ENCODE data around the gene GOLGA6L25.
"Not testable (repeated sequence)": the region's sequence is repeated elsewhere in the genome, so short reads cannot be mapped to it uniquely, and the experiment has no call there.

Gene GOLGA6L25, protein sequence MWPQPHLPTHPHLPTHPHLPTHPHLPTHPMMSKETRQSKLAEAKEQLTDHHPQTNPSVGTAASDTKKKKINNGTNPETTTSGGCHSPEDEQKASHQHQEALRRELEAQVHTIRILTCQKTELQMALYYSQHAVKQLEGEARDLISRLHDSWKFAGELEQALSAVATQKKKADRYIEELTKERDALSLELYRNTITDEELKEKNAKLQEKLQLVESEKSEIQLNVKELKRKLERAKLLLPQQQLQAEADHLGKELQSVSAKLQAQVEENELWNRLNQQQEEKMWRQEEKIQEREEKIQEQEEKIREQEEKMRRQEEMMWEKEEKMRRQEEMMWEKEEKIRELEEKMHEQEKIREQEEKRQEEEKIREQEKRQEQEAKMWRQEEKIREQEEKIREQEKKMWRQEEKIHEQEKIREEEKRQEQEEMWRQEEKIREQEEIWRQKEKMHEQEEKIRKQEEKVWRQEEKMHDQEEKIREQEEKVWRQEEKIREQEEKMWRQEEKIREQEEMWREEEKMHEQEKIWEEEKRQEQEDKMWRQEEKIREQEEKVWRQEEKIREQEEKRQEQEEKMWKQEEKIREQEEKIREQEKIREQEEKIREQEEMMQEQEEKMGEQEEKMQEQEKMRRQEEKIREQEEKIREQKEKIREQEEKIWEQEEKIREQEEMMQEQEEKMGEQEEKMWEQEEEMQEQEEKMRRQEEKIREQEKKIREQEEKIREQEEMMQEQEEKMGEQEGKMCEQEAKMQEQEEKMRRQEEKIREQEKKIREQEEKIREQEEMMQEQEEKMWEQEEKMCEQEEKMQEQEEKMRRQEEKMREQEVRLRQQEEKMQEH

DNA sequence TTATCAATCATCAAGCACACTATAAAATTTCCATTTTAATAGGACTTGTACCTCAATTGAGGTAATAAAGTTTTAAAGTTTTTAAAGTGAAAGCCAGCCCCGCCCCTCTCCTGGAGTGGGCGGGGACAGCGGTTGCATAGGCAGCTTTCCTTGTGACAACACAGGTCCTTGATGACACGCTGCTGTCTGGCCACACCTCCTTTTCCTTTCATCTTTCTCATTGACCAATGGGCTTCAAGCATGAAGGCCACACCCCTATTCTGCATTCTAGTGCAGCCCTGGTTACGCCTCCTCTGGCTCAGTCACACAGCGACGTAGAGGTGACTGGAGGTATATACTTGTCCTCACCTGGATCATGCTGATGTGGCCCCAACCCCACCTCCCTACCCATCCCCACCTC, at the start of gene GOLGA6L25:
Gene GOLGA6L25 (plus strand): TSS at position 301 of the 400 bp plus-strand sequence. CDS start 61 bp downstream, at position 362.
- DNase-seq (ENCODE audit: low read depth), result not testable (repeated sequence)

DNA sequence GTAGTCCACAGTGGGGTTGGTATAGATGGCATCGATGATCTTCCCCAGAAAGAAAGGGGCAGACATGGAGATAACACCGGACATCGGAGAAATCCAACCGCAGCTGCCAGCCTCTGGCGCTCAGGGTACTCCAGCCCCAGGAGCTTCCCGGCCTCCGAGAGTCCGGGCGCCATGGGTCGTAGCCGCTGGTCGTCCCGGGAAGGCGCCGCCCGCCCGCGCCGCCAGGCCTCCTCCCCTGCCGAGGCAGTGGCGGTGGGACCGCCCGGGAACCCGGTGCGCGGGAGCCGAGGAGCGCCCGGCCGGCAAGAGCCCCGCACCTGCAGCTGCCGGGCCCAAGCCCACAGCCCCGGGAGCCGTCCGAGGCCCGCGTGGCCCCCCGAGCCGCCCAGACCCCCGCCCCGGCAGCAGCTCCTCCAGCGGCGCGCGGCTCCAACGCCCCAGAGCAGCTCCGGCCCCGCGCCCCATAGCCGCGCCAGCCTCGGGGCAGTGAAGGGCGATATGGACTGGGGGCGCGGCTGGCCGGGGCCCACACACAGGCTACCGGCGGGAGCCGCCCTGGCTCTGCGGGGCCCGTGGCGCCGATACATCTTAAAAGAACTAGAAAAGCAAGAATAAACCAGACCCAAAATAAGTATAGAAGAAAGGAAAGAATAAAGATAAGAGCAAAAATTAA, 45.0 kb upstream of the GOLGA6L25 start:
- not testable (repeated sequence) for DNase-seq (ENCODE audit: low read depth)

DNA sequence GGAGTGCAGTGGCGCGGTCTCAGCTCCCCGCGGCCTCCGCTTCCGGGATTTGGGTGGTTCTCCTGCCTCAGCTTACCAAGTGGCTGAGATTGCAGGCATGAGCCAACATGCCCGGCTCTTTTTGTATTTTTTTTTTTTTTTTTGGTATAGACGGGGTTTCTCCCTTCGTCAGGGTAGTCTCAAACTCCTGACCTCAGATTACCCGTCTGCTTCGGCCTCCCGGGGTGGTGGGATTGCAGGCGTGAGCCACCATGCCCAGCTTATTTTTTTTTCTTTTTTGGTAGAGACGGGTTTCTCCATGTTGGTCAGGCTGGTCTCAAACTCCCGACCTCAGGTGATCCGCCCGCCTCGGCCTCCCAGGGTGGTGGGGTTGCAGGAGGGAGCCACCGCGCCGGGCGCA, 39.2 kb upstream of the GOLGA6L25 start:
- not testable (repeated sequence) for DNase-seq (ENCODE audit: low read depth)

DNA sequence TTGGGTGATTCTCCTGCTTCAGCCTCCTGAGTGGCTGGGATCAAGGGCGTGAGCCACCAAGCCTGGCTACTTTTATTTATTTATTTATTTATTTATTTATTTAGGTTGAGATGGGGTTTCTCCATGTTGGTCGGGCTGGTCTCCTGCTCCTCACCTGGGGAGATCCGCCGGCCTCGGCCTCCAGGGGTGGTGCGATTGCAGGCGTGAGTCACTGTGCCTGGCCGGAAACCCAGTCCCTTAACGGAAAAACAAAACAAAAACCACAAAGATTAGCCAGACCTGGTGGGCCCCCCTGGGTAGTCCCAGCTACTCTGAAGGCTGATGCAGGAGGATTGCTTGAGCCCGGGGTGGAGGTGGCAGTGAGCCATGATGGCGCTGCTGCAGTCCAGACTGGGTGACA, 38.2 kb upstream of the GOLGA6L25 start:
- DNase-seq (ENCODE audit: low read depth), result not testable (repeated sequence)

DNA sequence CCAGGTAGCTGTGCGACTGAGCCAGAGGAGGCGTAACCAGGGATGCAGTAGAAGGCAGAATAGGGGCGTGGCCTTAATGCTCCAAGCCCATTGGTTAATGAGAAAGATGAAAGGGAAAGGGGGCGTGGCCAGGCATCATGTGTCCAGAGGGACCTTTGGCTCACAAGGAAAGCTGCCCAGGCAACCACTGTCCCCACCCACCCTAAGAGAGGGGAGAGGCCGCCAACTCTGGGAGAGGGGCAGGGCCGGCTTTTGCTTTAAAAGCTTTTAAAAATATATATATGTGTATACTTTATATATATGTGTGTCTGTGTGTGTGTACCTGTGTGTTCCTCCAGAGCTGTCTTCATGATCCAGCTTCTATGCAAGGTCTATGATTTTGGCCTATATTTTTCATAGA, 20.4 kb upstream of the GOLGA6L25 start, which contains the start of gene GOLGA8G:
Gene GOLGA8G (minus strand): TSS at position 18 of the 400 bp plus-strand sequence. CDS start 62 bp downstream, outside the sequence.
- DNase-seq (ENCODE audit: low read depth), result not testable (repeated sequence)

DNA sequence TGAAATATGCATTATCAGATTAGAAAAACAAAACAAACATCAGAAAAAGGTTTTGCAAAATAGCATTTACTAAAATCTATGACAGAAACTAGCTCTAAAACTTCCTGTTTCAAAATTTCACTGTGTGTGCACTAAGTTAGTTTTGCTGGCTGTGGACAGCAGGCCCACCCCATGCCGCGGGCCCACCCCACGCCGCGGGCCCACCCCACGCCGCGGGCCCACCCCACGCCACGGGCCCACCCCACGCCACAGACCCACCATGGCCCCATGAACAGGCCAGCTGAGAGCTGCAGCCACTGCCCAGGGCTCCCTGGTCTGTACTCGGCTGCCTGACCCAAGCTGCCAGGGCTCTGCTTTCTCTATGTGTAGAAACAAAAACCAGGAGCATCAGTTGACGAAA, 20.0 kb downstream of the GOLGA6L25 start:
- DNase-seq (ENCODE audit: low read depth), result not testable (repeated sequence)

DNA sequence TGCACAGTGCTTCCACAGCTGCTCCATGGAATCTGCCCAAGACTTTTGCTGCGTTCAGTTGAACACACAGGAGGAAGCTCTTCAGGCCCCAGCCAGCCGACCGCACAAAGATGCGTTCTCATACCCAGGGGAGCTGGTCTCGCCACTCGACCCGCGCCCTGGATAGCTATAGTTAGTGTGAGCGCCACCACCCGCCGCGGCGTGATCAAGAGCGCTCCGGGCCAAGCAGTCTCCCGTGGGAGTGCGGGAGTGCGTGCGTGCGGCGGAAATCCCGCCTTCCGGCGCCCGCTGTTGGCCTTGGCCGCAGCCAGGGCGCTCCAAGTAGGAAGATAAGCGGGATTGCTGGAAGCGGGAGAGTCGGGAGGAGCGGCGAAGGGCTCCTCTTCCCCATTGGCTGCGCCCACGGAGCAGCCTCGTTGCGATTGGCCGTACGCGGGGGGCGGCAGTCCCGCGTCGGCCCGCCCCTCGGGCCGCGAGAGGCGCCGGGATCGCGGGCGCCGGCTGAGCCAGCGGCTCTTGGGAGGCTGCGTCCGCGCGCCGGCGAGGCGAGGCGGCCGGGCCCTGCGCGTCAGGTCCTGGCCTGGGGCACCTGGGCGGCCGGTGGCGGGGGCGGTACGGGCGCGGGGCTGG, 35.7 kb downstream of the GOLGA6L25 start:
- not testable (repeated sequence) for DNase-seq (ENCODE audit: low read depth)

DNA sequence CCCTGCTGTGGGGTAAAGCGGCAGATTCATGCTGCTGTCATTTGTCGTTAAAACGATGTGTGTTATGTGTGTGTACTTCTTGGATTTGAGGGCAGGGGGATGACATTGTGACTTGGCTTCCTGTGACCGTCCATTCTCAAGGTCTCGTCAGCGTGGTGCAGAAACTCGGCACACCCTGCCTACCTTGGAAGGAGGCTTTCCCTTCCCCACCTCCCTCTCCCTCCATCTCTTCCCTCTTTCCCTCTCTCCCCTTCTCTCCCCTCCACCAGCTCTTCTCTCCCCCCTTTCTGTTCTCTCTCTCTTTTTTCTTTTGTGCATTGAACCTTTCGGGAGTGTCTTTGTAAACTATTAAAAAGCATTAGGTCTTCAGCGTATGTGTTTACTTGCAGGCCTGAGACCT, 36.4 kb downstream of the GOLGA6L25 start:
- not testable (repeated sequence) for DNase-seq (ENCODE audit: low read depth)

DNA sequence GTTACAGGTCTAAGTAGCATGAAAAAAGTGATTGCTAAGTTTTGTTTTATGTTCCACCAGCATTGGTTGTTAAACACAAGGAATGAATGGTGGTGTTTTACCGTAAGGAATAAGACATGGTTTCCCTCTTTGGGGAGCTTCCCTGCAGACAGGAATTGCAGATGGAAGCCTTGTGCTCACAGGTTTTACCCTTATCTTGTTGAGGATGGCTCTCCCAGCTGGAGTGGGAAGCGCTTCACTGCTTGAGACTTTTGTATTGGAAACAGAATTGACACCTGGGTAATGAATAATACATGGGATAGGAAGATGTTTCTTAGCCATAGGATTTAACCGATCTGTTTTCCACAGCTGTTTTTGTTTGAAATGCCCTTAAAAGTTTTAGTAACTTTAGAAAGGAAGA, 39.0 kb downstream of the GOLGA6L25 start:
- not testable (repeated sequence) for DNase-seq (ENCODE audit: low read depth)

DNA sequence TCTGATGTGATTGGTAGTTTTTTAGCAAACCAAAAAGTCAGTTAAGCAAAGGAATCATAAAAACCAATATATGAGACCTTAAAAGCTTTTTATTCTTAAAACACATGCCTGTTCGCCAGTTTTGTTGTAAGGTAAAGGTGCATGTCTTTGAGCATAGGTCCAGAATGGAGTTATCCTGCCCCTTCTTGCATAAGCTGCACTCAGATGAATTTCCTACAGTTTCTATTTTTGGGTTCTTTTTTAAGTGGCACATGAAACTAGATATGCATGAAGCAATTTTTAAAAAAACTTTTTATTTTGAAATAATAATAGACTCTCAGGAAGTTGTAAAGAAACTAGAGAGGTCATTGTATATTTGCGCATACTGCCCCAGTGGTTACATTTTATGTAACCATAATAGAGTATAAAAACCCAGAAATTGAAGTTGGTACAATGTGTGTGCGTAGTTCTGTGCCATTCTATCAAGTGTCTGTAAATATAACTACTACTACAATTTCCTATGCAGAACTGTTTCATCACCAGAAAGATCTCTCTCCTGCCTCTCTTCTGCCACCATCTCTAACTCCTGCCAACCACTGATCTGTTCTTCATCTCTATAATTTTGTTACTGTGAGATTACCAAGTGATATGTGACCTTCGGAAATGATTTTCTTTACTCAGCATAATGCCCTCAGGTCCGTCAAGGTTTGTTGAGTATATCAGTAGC, 40.2 kb downstream of the GOLGA6L25 start:
- not testable (repeated sequence) for DNase-seq (ENCODE audit: low read depth)

DNA sequence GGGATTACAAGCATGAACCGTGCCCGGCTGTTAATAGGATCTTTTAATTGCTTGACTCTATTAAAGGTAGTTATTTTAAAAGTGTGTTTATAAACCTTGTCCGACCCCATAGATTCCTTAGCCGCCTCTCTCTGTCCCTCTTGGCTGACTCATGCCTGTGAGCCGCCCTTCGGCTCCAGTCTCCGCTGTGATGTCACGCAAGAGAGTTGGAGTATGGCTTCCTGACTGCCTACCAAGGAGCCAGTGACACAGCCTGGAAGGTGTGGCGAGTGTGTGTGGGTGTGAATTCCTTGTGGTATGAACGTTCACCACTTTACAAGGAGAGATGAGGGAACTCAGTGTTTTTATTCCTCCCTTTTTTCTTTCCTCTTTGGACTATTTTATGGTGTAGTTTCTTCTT, 44.1 kb downstream of the GOLGA6L25 start:
- DNase-seq (ENCODE audit: low read depth), result not testable (repeated sequence)

DNA sequence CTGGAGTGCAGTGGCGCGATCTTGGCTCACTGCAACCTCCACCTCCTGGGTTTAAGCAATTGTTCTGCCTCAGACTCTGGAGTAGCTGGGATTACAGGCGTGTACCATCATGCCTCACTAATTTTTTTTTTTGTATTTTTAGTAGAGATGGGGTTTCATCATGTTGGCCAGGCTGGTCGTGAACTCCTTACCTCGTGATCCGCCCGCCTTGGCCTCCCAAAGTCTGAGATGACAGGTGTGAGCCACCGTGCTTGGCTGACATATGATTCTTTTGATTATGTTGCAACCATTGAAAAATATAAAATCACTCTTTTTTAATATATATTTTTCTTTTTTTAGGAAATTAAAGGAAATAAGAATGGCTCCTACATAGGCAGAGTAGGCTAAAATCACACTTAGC, 44.8 kb downstream of the GOLGA6L25 start:
- DNase-seq (ENCODE audit: low read depth), result not testable (repeated sequence)

DNA sequence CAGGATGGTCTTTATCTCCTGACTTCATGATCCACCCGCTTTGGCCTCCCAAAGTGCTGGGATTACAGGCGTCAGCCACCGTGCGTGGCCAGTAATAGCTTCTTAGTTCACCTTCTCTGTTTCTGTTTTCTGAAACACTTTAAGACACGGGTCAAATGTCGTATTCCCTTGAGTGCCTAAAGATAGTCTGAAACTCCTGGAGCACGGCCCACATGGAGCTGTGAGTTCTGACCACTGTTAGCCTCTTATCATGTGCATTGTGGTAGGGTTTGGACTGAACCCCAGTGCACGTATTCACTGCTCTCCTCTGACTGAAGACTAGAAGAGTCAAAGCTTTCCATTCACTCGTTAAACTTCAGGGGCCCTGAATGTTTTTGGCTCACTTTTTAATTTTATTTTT, 48.8 kb downstream of the GOLGA6L25 start:
- not testable (repeated sequence) for DNase-seq (ENCODE audit: low read depth)

Data from fibroblast of the conjunctiva (primary cell).